ENCODE results near the gene CILP.
"Not testable (repeated sequence)": the region's sequence is repeated elsewhere in the genome, so short reads cannot be mapped to it uniquely, and the experiment has no call there.

CILP gene

GRCh38 chr15:65194826-65195547, 16.3 kb downstream of the CILP start:
- no peak for DNase-seq

DNA sequence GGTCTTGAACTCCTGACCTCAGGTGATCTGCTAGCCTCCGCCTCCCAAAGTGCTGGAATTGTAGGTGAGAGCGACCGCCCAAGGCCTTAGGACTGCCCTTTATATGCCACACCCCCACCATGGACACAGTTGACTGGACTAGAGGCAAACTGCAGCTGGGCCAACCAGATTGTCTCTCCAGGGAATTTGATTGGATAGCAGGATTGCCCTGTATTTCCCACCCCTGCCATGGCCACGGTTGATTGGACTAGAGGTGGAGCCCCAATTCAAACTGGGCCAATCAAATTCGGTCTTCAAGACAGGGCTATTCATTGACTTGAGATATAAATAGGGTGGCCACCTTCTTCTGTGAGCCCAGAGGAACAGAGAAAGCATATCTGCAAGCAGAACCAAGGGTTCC, 19.3 kb downstream of the CILP start:
- peak; percentile 27 for DNase-seq

GRCh38 chr15:65189102-65189740, 22.1 kb downstream of the CILP start:
- DNase-seq, result peak; percentile 81

GRCh38 chr15:65188472-65188871, 22.8 kb downstream of the CILP start:
- not testable (repeated sequence) for DNase-seq

DNA sequence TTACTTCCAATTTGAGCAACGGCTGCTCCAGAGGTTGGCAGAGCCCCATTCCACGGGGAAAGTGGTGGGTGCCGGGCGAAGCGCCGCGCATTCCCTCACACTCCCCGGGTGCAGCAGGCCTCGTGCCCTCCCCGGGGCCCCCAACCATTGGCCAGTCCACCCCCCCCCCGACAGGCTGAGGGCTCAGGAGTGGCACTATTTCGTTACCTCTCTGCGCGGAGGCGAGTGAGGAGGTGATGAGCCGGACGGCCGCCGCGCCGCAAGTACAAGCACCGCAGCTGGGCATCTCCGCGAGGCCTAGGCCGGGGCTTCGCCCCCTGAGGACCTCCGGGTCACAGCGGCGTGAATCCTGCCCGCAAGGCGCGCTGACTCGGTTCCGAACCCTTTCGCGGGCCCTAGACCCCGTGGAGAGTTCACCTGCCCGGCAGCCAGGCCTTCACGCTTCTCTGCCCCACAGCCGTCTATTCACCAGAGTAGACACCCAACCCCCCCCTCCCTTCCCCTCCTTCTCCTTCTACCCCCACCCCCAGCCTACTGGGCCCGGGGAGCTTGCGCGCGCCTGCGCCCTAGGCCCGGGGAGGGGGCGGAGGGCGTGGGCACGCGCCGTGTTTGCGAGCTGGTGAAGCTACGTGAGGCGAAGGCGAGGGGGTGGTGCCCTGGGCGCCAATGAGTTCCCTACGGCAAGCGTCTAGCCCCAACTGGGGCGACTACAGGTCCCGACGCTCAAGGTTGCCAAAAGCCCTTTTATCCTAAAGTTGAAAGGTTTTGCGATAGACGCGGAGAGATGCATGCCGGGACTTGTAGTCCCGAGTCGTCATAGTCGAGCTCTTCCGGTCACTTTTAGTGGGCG, 26.2 kb downstream of the CILP start, which contains the start of gene CLPX:
TSS of gene CLPX (minus strand) at position 475 of the 850 bp plus-strand sequence. CDS start at position 286, 189 bp downstream.
- peak; percentile 99 for DNase-seq

GRCh38 chr15:65184305-65184867, 26.9 kb downstream of the CILP start:
- peak; percentile 71 for DNase-seq

- no peak for DNase-seq
Measured at GRCh38 chr15:65183865-65184159, 27.5 kb downstream of the CILP start.

- DNase-seq, result no peak
Measured at GRCh38 chr15:65182538-65182937, 28.7 kb downstream of the CILP start.

GRCh38 chr15:65181582-65182353, 29.5 kb downstream of the CILP start:
- not testable (repeated sequence) for DNase-seq

DNA sequence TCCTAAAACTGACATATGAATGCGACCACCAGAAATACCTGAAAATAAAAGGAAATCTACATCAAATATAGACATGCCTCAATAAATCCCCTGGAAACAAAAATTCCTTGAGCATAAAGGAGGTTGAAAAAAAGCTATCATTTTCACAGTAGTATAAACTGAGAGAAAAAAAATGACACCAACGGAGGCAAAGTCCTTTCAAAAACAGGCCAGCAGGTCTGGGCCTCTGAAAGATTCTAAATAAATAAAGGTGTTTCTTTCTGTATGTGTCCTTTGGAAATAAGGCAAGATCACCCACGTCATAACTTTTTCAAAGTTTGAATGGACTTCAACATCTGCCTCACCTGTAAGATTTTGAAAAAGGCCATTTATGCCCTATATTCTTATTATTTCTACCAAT, 31.1 kb downstream of the CILP start:
- no peak for DNase-seq

DNA sequence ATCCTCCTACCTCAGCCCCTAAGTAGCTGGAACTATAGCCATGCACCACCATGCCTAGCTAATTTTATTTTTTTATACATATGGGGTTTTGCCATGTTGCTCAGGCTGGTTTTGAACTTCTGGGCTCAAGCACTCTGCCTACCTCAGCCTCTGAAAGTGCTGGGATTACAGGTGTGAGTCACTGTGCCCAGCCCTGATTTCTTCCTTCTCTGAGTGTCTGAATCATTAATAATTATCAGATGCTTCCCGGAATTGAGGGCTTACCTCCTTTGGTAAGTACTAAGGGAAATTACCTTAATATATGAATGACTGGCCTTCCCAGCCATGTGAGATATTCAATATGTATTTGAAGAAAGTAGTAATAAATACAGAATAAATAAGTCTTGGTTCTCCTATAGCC, 33.4 kb downstream of the CILP start:
- DNase-seq, result no peak

DNA sequence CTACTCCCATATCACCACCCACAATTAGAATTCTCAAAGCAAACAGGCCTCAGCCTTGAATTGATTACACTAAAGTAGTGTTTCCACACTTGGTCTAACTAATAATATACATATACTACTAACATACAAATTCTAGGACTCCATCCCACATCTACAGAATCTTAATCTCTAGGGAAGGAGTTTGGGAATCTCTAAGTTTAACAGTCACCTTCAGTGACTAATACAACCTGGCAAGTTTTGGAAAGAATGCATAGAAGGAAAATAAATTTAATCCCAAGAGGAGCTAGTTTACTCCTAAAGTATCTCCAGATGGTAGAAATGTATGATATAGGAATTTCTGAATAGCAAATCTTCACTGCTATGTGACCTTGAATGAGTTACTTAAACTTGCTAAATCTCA, 35.2 kb downstream of the CILP start:
- no peak for DNase-seq

GRCh38 chr15:65175511-65175910, 35.8 kb downstream of the CILP start:
- no peak for DNase-seq

DNA sequence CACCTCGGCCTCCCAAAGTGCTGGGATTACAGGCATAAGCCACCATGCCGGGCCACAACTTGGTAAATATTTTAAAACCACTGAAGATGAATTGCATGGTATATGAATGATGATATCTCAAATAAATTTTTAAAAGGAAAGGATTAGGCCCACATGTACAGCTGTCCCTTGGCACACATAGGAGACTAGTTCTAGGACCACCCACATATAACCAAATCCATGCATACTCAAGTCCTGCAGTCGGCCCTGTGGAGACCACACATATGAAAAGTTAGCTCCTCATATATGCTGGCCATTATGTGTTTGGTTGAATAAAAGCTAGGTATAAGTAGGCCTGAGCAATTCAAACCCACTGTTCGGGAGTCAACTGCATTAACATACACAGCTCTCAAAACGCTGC, 36.8 kb downstream of the CILP start:
- no peak for DNase-seq

- no peak for DNase-seq
Measured at GRCh38 chr15:65172531-65172930, 38.7 kb downstream of the CILP start.

GRCh38 chr15:65171428-65171827, 39.8 kb downstream of the CILP start:
- no peak for DNase-seq

DNA sequence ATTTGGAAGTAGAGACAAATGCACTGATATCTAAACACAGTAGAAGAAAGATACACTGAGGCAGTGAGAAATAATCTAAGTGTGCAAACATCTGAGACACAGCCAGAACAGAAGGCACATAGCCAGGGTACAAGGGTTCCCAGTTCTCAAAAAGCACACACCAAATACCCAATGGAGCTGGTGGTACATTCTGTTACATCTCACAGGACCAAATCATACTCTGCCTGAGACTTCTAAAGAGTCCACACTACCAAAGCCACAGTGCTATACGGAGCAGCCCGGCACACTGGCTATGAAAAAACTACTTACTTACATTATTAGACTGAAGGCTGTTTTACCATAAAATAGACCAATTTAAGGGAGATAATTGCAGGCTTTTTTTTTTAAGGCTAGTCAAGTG, 45.4 kb downstream of the CILP start:
- no peak for DNase-seq

- DNase-seq, result no peak
Measured at GRCh38 chr15:65164139-65164538, 47.1 kb downstream of the CILP start.

DNA sequence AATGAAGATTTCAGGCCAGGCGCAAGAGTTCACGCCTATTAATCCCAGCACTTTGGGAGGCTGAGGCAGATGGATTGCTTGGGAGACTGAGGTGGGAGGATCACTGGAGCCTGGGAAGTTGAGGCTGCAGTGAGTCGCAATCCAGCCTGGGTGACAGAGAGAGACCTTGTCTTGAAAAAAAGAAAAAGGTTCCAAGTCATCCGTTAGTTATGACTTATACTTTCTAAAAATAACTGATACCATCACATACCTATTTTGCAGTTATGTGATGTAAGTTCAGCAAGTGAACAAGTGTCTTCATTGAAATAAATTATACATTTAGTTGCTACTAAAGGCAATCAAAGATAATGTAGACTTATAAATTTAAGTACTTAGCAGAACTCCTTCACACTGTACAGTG, 48.2 kb downstream of the CILP start:
- DNase-seq, result no peak

GRCh38 chr15:65156692-65157091, 54.6 kb downstream of the CILP start:
- DNase-seq, result no peak

GRCh38 chr15:65154720-65155119, 56.6 kb downstream of the CILP start:
- no peak for DNase-seq

- no peak for DNase-seq
Measured at GRCh38 chr15:65147902-65148301, 63.4 kb downstream of the CILP start.

DNA sequence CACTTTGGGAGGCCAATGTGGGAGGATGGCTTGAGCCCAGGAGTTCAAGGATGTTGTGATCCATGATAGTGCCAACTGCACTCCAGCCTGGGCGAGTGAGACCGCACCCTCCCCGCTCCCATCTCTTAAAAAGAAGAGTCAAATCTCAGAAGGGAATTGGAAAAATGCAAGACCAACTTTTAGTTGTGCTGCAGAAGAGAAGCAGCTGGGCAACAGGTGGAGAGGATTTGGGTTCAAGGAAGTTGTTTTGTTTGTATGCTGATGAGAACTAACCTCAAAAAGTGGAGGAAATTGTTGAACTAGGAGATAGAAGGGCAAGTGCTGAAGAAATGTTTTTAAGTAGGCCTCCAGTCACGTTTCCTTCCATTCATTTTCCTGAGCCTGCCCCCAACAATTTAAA, 64.8 kb downstream of the CILP start:
- DNase-seq, result no peak

All from hematopoietic multipotent progenitor cell treated with erythropoietin and hydrocortisone succinate and interleukin-3 and kit ligand, for 6 days (in vitro differentiated cells).